HCEC 1CT (cell line): Measurements from ENCODE around the gene SGMS1.
A peak's percentile ranks its signal among the peaks of the same experiment; 100 is the strongest.

Experiments
- DNase-seq: peaks from one replicate; pipeline ENCODE4 v3.0.0-alpha.2; 2017

SGMS1 gene

GRCh38 chr10:50531388-50532077 lies 92.2 kb downstream of the SGMS1 start:
- DNase-seq: no peak

GRCh38 chr10:50529660-50530059 lies 94.1 kb downstream of the SGMS1 start:
- DNase-seq: no peak

- no peak for DNase-seq
Observed at GRCh38 chr10:50528206-50528605, 95.5 kb downstream of the SGMS1 start.

- DNase-seq: no peak
Observed at GRCh38 chr10:50527442-50528043, 96.2 kb downstream of the SGMS1 start.

GRCh38 chr10:50526185-50526584 lies 97.6 kb downstream of the SGMS1 start:
- DNase-seq: no peak

GRCh38 chr10:50523357-50523756 lies 100.4 kb downstream of the SGMS1 start:
- DNase-seq: no peak

GRCh38 chr10:50522908-50523307 lies 100.8 kb downstream of the SGMS1 start:
- DNase-seq: no peak

GRCh38 chr10:50520115-50520514 lies 103.6 kb downstream of the SGMS1 start:
- no peak for DNase-seq

GRCh38 chr10:50517626-50518025 lies 106.1 kb downstream of the SGMS1 start:
- DNase-seq: no peak

GRCh38 chr10:50516171-50516570 lies 107.6 kb downstream of the SGMS1 start:
- DNase-seq: no peak

- no peak for DNase-seq
Observed at GRCh38 chr10:50515420-50515819, 108.3 kb downstream of the SGMS1 start.

- DNase-seq: no peak
Observed at GRCh38 chr10:50514995-50515394, 108.8 kb downstream of the SGMS1 start.

GRCh38 chr10:50513956-50514355 lies 109.8 kb downstream of the SGMS1 start:
- no peak for DNase-seq

- DNase-seq: no peak
Observed at GRCh38 chr10:50512743-50513416, 110.9 kb downstream of the SGMS1 start.

- DNase-seq: no peak
Observed at GRCh38 chr10:50512214-50512595, 111.6 kb downstream of the SGMS1 start.

- DNase-seq: peak; percentile 18
Observed at GRCh38 chr10:50511492-50512213, 112.1 kb downstream of the SGMS1 start.

GRCh38 chr10:50510517-50511473 lies 113.0 kb downstream of the SGMS1 start:
- DNase-seq: no peak

GRCh38 chr10:50508315-50509051 lies 115.3 kb downstream of the SGMS1 start:
- no peak for DNase-seq

GRCh38 chr10:50506861-50507573 lies 116.7 kb downstream of the SGMS1 start:
- no peak for DNase-seq

GRCh38 chr10:50504389-50504788 lies 119.4 kb downstream of the SGMS1 start:
- no peak for DNase-seq
